HUES64 (cell line): ENCODE data around the gene CTIF.
"Not testable (repeated sequence)": the region's sequence is repeated elsewhere in the genome, so short reads cannot be mapped to it uniquely, and the experiment has no call there.

Experiments
- H3K27ac ChIP-seq: 2 replicates; pipeline ENCODE4 v1.7.0; 2013; ENCODE audit warnings: low read depth, low read length, inconsistent platforms
- H3K27me3 ChIP-seq: 2 replicates; pipeline ENCODE4 v1.6.1; 2013; ENCODE audit warnings: mild to moderate bottlenecking, low read length; ENCODE audit not compliant: insufficient read depth
- H3K36me3 ChIP-seq: 2 replicates; pipeline ENCODE4 v1.6.1; 2013; ENCODE audit warnings: mild to moderate bottlenecking, low read length; ENCODE audit not compliant: insufficient read depth
- H3K4me1 ChIP-seq: 2 replicates; pipeline ENCODE4 v1.6.1; 2013; ENCODE audit warnings: mild to moderate bottlenecking, low read length, moderate library complexity; ENCODE audit not compliant: insufficient read depth
- H3K4me3 ChIP-seq: 2 replicates; pipeline ENCODE4 v1.5.1; 2013; ENCODE audit warnings: mild to moderate bottlenecking, low read length, moderate library complexity
- H3K9ac ChIP-seq: 2 replicates; pipeline ENCODE4 v1.6.1; 2013; ENCODE audit warnings: mild to moderate bottlenecking, low read depth, low read length
- H3K9me3 ChIP-seq: 2 replicates; pipeline ENCODE4 v1.6.1; 2013; ENCODE audit warnings: low read depth, low read length; ENCODE audit not compliant: insufficient read depth
- WGBS: fragments of 150-250, 120-280 bp; methylation state at CpG from one replicate; pipeline ENCODE4 v1.1.7; 2013; ENCODE audit warnings: missing lambda C conversion rate; 5-methylcytosine and 5-hydroxymethylcytosine counted together

The CTIF gene

GRCh38 chr18:48646976-48647375 is 108.1 kb downstream of the CTIF start:
- Histone ChIP-seq H3K4me1 (peaks cover 2% of the 10 kb centered on the region; the same call in 1 of the 2 replicates), H3K4me3 (no peak overlapping the region), H3K9me3 (no peaks in the 10 kb centered on the region), H3K27ac (no peak overlapping the region), H3K36me3 (no peaks in the 10 kb centered on the region), H3K9ac (no peak overlapping the region), H3K27me3 (no peaks in the 10 kb centered on the region)
- WGBS = 79% methylated on average over 1 of the region's 2 CpGs

GRCh38 chr18:48649231-48649630 is 110.4 kb downstream of the CTIF start:
- Histone ChIP-seq H3K4me1 (peaks cover 2% of the 10 kb centered on the region; the same call in 1 of the 2 replicates), H3K9ac (no peak overlapping the region), H3K36me3 (no peaks in the 10 kb centered on the region), H3K27ac (no peak overlapping the region), H3K4me3 (no peak overlapping the region), H3K9me3 (no peaks in the 10 kb centered on the region), H3K27me3 (no peaks in the 10 kb centered on the region)
- WGBS = 64% methylated on average over 7 of the region's 7 CpGs

- not testable (repeated sequence) for H3K27me3 ChIP-seq, H3K9ac ChIP-seq, H3K27ac ChIP-seq, H3K4me1 ChIP-seq, H3K9me3 ChIP-seq, H3K4me3 ChIP-seq, H3K36me3 ChIP-seq
- WGBS = 90% methylated on average over 1 of the region's 4 CpGs
These were observed 115.8 kb downstream of the CTIF start for GRCh38 chr18:48654591-48654990.

GRCh38 chr18:48655508-48655907 is 116.7 kb downstream of the CTIF start:
- Histone ChIP-seq H3K27ac (no peak overlapping the region), H3K9ac (no peak overlapping the region), H3K4me1 (no peaks in the 10 kb centered on the region), H3K36me3 (no peaks in the 10 kb centered on the region), H3K27me3 (no peaks in the 10 kb centered on the region), H3K4me3 (no peak overlapping the region), H3K9me3 (no peaks in the 10 kb centered on the region)
- WGBS = 84% methylated on average over 2 of the region's 2 CpGs

GRCh38 chr18:48656176-48656575 is 117.3 kb downstream of the CTIF start:
- Histone ChIP-seq H3K4me1 (no peaks in the 10 kb centered on the region), H3K36me3 (no peaks in the 10 kb centered on the region), H3K27ac (no peak overlapping the region), H3K4me3 (no peak overlapping the region), H3K27me3 (no peaks in the 10 kb centered on the region), H3K9me3 (no peaks in the 10 kb centered on the region), H3K9ac (no peak overlapping the region)
- 93% methylated on average over 2 of the region's 2 CpGs for WGBS

GRCh38 chr18:48656582-48656981 is 117.8 kb downstream of the CTIF start:
- WGBS = 93% methylated on average over 3 of the region's 3 CpGs

GRCh38 chr18:48657447-48658120 is 118.8 kb downstream of the CTIF start:
- H3K9me3 ChIP-seq = no peaks in the 10 kb centered on the region
- no peaks in the 10 kb centered on the region for H3K27me3 ChIP-seq
- H3K9ac ChIP-seq = no peak overlapping the region
- no peaks in the 10 kb centered on the region for H3K36me3 ChIP-seq
- no peak overlapping the region for H3K4me3 ChIP-seq
- H3K27ac ChIP-seq = no peak overlapping the region
- peaks cover 10% of the 10 kb centered on the region; the same call in 1 of the 2 replicates for H3K4me1 ChIP-seq
- 89% methylated on average over 9 of the region's 9 CpGs for WGBS

More at GRCh38 chr18:48656582-48656981, 117.8 kb downstream of the CTIF start:
- peaks cover 2% of the 10 kb centered on the region; the same call in 1 of the 2 replicates for H3K4me1 ChIP-seq
- H3K4me3 ChIP-seq = no peak overlapping the region
- no peaks in the 10 kb centered on the region for H3K27me3 ChIP-seq
- H3K36me3 ChIP-seq = no peaks in the 10 kb centered on the region
- H3K9me3 ChIP-seq = no peaks in the 10 kb centered on the region
- no peak overlapping the region for H3K27ac ChIP-seq
- no peak overlapping the region for H3K9ac ChIP-seq

- Histone ChIP-seq H3K9me3 (no peaks in the 10 kb centered on the region), H3K4me3 (no peak overlapping the region), H3K27ac (no peak overlapping the region), H3K9ac (no peak overlapping the region), H3K27me3 (no peaks in the 10 kb centered on the region), H3K36me3 (no peaks in the 10 kb centered on the region), H3K4me1 (peaks cover 10% of the 10 kb centered on the region; the same call in 1 of the 2 replicates)
- WGBS = 84% methylated on average over 5 of the region's 5 CpGs
These were observed 119.9 kb downstream of the CTIF start for GRCh38 chr18:48658721-48659120.

- 92% methylated on average over 19 of the region's 19 CpGs for WGBS
- no peak overlapping the region for H3K27ac ChIP-seq
- H3K4me1 ChIP-seq = peaks cover 10% of the 10 kb centered on the region; the same call in 1 of the 2 replicates
- H3K9me3 ChIP-seq = no peaks in the 10 kb centered on the region
- H3K4me3 ChIP-seq = no peak overlapping the region
- H3K36me3 ChIP-seq = no peaks in the 10 kb centered on the region
- no peaks in the 10 kb centered on the region for H3K27me3 ChIP-seq
- no peak overlapping the region for H3K9ac ChIP-seq
These were observed 120.6 kb downstream of the CTIF start for GRCh38 chr18:48659188-48660009.

GRCh38 chr18:48660346-48661228 is 121.8 kb downstream of the CTIF start:
- no peak overlapping the region for H3K4me3 ChIP-seq
- 93% methylated on average over 7 of the region's 7 CpGs for WGBS
- peaks cover 3% of the 10 kb centered on the region for H3K36me3 ChIP-seq
- peaks cover 10% of the 10 kb centered on the region; the same call in 1 of the 2 replicates for H3K4me1 ChIP-seq
- H3K27me3 ChIP-seq = no peaks in the 10 kb centered on the region
- no peak overlapping the region for H3K27ac ChIP-seq
- no peak overlapping the region for H3K9ac ChIP-seq
- H3K9me3 ChIP-seq = peaks cover 5% of the 10 kb centered on the region; the same call in 1 of the 2 replicates
